ENCODE data around the gene TMEM161A.

GRCh38 chr19:19142347-19142746 is 4.1 kb upstream of the TMEM161A start:
- TF ChIP-seq CTCF (IDR thresholded peaks at IDR 0.05; ENCODE audit: poor library complexity, severe bottlenecking) (no peak), RAD21 (conservative IDR thresholded peaks at IDR 0.05) (no peak), POLR2AphosphoS5 (IDR thresholded peaks at IDR 0.05) (no peak), EZH2 (IDR thresholded peaks at IDR 0.05; ENCODE audit: borderline replicate concordance, insufficient read depth, low read length, poor library complexity, severe bottlenecking) (no peak), REST (IDR thresholded peaks at IDR 0.05; ENCODE audit: borderline replicate concordance) (no peak), SMC3 (conservative IDR thresholded peaks at IDR 0.05; ENCODE audit: poor library complexity) (no peak)

Data from neural cell (in vitro differentiated cells).